TTC549 (cell line): ENCODE results near the gene CUL1.
"Not testable (repeated sequence)": the region's sequence is repeated elsewhere in the genome, so short reads cannot be mapped to it uniquely, and the experiment has no call there.

ENCODE experiments used
- FAIRE-seq: peaks from 2 replicates; lab custom pipeline; 2012; peaks lifted over from hg19 to GRCh38; lab: Jason Lieb, UNC

Gene CUL1

GRCh38 chr7:148697256-148698006, 1.3 kb upstream of the CUL1 start:
- FAIRE-seq = no peak

- FAIRE-seq = no peak
These were observed 701 bp upstream of the CUL1 start for GRCh38 chr7:148698007-148698396.

- no peak for FAIRE-seq
These were observed 500 bp downstream of the CUL1 start for GRCh38 chr7:148699024-148699781.

- no peak for FAIRE-seq
These were observed 1.3 kb downstream of the CUL1 start for GRCh38 chr7:148699782-148700629.

GRCh38 chr7:148700661-148701064, 2.0 kb downstream of the CUL1 start:
- FAIRE-seq = no peak

GRCh38 chr7:148701414-148701813, 2.7 kb downstream of the CUL1 start:
- FAIRE-seq = no peak

GRCh38 chr7:148702876-148703670, 4.4 kb downstream of the CUL1 start:
- FAIRE-seq = no peak

GRCh38 chr7:148703671-148703962, 4.9 kb downstream of the CUL1 start:
- not testable (repeated sequence) for FAIRE-seq

GRCh38 chr7:148704189-148704588, 5.5 kb downstream of the CUL1 start:
- no peak for FAIRE-seq

- no peak for FAIRE-seq
These were observed 6.3 kb downstream of the CUL1 start for GRCh38 chr7:148704970-148705369.

- FAIRE-seq = no peak
These were observed 7.7 kb downstream of the CUL1 start for GRCh38 chr7:148706368-148706767.

- FAIRE-seq = no peak
These were observed 9.6 kb downstream of the CUL1 start for GRCh38 chr7:148708026-148708885.

GRCh38 chr7:148709014-148709413, 10.3 kb downstream of the CUL1 start:
- no peak for FAIRE-seq

GRCh38 chr7:148710426-148710825, 11.7 kb downstream of the CUL1 start:
- not testable (repeated sequence) for FAIRE-seq

GRCh38 chr7:148711191-148712102, 12.7 kb downstream of the CUL1 start:
- no peak for FAIRE-seq

- FAIRE-seq = no peak
These were observed 14.1 kb downstream of the CUL1 start for GRCh38 chr7:148712678-148713329.

- no peak for FAIRE-seq
These were observed 15.8 kb downstream of the CUL1 start for GRCh38 chr7:148714498-148714897.

- no peak for FAIRE-seq
These were observed 16.3 kb downstream of the CUL1 start for GRCh38 chr7:148715027-148715426.

- no peak for FAIRE-seq
These were observed 18.6 kb downstream of the CUL1 start for GRCh38 chr7:148717266-148717793.
